LNCaP clone FGC (cell line): Measurements from ENCODE around the gene PDZRN3.

ENCODE experiments used
- DNase-seq: peaks from one replicate; pipeline ENCODE4 v3.0.0-alpha.2; 2011; ENCODE audit warnings: low read depth
- H3K4me3 ChIP-seq: 2 replicates; pipeline ENCODE4 v1.5.1; 2011; ENCODE audit warnings: mild to moderate bottlenecking, low read depth, low read length, control low read depth
- TF ChIP-seq, protein P1 (sequence below): IDR thresholded peaks from 2 replicates; pipeline ENCODE4 v1.5.1; 2012; ENCODE audit warnings: mild to moderate bottlenecking; ENCODE audit not compliant: control insufficient read depth, insufficient read depth; ENCODE audit errors: extremely low read depth

Gene PDZRN3

DNA sequence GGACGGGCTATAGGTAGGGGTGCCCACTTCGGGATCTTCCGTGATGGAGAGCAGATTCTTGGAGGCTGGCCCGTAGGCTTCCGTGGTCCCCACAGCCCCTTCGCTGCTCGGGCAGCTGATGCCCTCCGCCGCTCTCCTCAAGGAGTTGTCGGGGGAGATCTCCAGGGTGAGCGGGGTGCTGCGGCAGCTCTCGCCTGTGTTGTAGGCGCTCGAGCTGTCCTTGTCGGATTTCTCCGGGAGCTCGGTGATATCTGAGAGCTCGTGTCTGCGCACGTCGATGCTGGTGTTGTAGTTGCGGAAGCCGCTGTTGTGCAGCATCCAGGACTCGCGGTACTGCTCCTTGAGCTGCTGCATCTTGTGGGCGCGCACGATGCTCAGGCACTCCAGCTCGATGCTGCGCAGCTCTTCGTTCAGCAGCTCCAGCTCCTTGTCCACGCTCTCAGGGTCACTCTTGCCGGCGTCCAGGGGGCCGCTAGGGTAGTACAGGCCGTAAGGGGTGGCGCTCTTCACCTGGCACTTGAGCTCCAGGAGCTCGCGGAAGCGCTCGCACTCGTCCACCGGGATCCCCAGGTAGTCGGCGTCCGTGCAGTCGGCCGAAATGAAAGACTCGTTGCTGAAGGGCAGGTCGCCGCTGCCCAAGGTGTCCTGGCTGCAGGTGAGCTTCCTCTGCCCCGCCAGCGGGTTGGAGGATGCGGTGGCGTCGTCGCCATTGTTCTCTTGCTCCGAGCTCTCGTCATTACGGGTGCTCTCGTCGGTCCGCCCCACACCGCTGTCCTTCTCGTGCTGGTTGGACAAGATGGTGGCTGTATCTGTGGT, 240.4 kb downstream of the PDZRN3 start:
- TF ChIP-seq, protein P1, sequence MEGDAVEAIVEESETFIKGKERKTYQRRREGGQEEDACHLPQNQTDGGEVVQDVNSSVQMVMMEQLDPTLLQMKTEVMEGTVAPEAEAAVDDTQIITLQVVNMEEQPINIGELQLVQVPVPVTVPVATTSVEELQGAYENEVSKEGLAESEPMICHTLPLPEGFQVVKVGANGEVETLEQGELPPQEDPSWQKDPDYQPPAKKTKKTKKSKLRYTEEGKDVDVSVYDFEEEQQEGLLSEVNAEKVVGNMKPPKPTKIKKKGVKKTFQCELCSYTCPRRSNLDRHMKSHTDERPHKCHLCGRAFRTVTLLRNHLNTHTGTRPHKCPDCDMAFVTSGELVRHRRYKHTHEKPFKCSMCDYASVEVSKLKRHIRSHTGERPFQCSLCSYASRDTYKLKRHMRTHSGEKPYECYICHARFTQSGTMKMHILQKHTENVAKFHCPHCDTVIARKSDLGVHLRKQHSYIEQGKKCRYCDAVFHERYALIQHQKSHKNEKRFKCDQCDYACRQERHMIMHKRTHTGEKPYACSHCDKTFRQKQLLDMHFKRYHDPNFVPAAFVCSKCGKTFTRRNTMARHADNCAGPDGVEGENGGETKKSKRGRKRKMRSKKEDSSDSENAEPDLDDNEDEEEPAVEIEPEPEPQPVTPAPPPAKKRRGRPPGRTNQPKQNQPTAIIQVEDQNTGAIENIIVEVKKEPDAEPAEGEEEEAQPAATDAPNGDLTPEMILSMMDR, result no peak
- DNase-seq, result no peak
- H3K4me3 ChIP-seq, result no peak overlapping the region

DNA sequence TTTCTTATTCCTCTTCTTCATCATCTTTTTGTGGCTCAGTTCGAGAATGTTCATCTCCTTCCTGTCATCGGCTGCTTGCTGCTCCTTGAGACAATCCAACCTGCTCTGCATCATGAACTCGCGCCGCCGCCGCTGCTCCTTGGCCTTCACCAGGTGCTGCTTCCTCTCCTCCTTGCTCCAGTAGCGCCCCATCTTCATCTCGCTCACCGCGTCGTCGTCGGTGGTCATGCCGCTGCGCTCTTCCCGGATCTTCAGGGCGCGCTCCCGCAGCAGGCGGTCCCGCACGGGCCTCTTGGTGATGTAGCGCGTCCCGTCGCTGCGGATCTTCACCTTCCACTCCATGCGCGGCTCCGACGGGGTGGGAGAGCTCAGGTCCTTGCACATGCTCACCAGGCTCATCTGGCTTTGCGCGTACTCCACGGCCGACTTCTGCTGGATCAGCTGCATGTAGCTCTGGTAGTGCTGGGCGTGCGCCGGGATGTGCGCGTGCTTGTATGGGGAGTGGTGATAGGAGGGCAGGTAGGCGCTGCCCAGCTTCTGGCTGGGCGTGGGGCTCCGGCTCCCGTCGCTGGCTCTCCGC, 241.2 kb downstream of the PDZRN3 start:
- TF ChIP-seq, protein P1, result no peak
- no peak overlapping the region for H3K4me3 ChIP-seq
- DNase-seq, result no peak

DNA sequence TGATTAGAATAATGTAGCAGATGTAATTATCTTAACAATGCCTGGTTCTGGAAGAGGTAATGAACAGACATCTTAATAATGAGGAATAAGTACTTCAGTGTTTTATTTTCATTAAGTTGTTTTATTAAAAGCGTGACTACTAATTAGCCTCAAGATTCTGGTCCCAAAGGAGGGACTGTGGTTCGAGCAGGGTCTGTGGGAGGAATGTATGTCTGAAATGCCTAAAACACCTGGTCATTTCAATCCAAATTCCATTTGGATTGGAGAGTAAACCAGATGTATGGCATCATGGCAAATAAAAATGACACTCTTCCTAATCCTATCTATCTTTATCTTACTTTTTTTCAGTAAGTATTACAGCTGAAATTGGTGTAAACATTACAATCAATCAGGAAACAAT, 243.2 kb downstream of the PDZRN3 start:
- TF ChIP-seq, protein P1, result no peak
- no peak overlapping the region for H3K4me3 ChIP-seq
- DNase-seq, result no peak

DNA sequence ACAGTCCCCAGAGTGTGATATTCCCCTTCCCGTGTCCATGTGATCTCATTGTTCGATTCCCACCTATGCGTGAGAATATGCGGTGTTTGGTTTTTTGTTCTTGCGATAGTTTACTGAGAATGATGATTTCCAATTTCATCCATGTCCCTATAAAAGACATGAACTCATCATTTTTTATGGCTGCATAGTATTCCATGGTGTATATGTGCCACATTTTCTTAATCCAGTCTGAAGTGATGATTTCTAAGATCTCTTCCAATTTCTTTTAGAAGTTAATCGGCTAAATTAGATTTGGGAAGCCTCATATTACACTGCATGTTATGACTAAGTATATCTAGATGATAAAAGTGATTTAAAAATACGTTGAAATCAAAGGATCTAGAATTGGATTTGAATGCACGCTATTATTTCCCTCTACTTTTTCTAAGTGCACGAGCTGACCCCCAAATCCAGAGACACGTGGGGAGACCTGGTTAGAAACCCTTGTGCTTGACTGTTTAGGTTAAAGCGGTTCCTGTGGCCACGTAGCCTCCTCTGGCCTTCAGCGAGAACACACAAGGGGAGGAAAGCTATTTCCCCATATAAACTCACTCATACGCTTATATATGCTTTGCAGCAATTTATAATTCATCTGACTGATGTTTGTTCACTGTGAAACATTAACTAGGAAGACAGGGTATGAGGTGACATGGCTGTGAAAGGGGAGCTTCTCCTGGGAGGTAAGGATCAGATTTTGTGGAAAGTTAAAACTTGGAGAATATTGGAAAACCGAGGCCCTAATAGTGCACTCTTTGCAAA, 243.8 kb downstream of the PDZRN3 start:
- TF ChIP-seq, protein P1, result no peak

DNA sequence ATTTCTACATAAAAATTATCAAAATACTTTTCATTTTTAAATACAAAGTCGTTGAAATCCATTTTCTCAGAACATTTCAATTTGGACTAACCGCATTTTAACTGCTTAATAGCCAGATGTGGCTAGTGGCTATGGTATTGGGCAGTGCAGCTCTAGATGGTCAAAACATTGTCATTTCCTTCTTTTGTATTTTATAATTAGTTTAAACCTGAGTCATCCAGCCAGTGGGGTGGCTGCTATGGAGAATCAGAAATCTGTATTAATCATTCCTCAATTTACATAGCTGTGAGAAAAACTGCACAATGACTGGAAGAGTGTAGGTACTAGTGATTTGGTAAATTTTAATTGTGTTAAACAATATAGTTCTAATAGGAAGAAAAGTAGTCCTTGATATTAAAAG, 245.3 kb downstream of the PDZRN3 start:
- TF ChIP-seq, protein P1, result no peak
- H3K4me3 ChIP-seq, result no peak overlapping the region
- DNase-seq, result no peak

More for the DNA sequence above, 243.8 kb downstream of the PDZRN3 start:
- H3K4me3 ChIP-seq, result no peak overlapping the region
- no peak for DNase-seq

DNA sequence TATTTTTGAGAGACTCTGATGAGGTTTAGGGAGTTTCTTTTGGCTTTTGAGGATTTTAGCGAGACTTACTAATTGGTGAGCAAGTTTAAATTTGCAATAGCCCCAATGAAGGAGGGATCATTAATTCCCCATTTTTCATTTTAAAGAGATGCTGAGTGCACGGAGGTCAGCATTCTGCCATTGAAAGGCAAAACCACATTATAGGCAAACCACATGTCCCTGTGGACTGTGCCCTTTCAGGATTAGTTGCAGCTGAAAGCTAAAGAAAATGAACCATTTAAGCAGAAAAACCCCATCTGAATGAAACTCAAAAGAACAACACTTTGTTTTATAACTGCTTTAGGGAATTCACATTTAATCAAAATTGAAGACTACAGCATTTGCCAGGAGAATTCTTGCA, 246.5 kb downstream of the PDZRN3 start:
- no peak for DNase-seq
- TF ChIP-seq, protein P1, result no peak
- no peak overlapping the region for H3K4me3 ChIP-seq
